OCI-LY7 (cell line): ENCODE data around the gene RNF111. TPM values are rescaled to one million over a fixed set of nuclear protein-coding genes. Genes with fewer than 3 reads are reported as not detected.

Experiments used
- BruUV-seq: library from RNA; stranded (reverse); fragments of 400-500 nt; replicated peaks from 2 replicates; lab custom pipeline; 2021; lab: Mats Ljungman, UMichigan
- CTCF ChIA-PET: fragments of 300-600 bp; sonication (Branson Sonifier 250); formaldehyde crosslinking; loops from one replicate; lab custom pipeline; 2022; ENCODE audit warnings: antibody characterized with exemption; ENCODE audit not compliant: unreplicated experiment; lab: Charles Lee
- POLR2A ChIA-PET: fragments of 300-600 bp; sonication (Branson Sonifier 250); formaldehyde crosslinking; loops from one replicate; lab custom pipeline; 2022; ENCODE audit warnings: antibody characterized with exemption; lab: Charles Lee
- DNase-seq: peaks from one replicate; pipeline ENCODE4 v3.0.0-alpha.2; 2015; ENCODE audit warnings: low spot score
- H2AFZ ChIP-seq: fragments of 200-600 bp; sonication (generic), shearing (Covaris generic); 2 replicates; pipeline ENCODE4 v1.6.1; 2014; ENCODE audit warnings: mild to moderate bottlenecking, antibody characterized with exemption, low read length, moderate library complexity
- H3K27ac ChIP-seq: fragments of 200-600 bp; sonication (generic); 2 replicates; pipeline ENCODE4 v1.5.1; 2014; ENCODE audit warnings: mixed run types, low read depth, mild to moderate bottlenecking, moderate library complexity, low read length, inconsistent platforms; ENCODE audit not compliant: poor library complexity, severe bottlenecking
- H3K36me3 ChIP-seq: fragments of 200-600 bp; sonication (generic); 2 replicates; pipeline ENCODE4 v1.6.1; 2014; ENCODE audit warnings: mild to moderate bottlenecking, antibody characterized with exemption, low read length, moderate library complexity, mixed read lengths; ENCODE audit not compliant: insufficient read depth
- H3K4me1 ChIP-seq: fragments of 200-600 bp; sonication (generic); 2 replicates; pipeline ENCODE4 v1.5.1; 2014; ENCODE audit warnings: mild to moderate bottlenecking, low read length; ENCODE audit not compliant: insufficient read depth, poor library complexity, severe bottlenecking
- H3K4me2 ChIP-seq: fragments of 200-600 bp; sonication (generic); 2 replicates; pipeline ENCODE4 v1.6.1; 2014; ENCODE audit warnings: mild to moderate bottlenecking, low read length
- H3K4me3 ChIP-seq: fragments of 200-600 bp; sonication (generic); 2 replicates; pipeline ENCODE4 v1.5.1; 2014; ENCODE audit warnings: mild to moderate bottlenecking, low read depth, low read length; ENCODE audit not compliant: poor library complexity, severe bottlenecking
- H3K79me2 ChIP-seq: fragments of 200-600 bp; sonication (generic); 2 replicates; pipeline ENCODE4 v1.6.1; 2016; ENCODE audit warnings: low read depth, mild to moderate bottlenecking, low read length, moderate library complexity, mixed read lengths; ENCODE audit not compliant: insufficient read depth
- H3K9me2 ChIP-seq: fragments of 200-600 bp; sonication (generic); 2 replicates; pipeline ENCODE4 v1.6.1; 2016; ENCODE audit warnings: mild to moderate bottlenecking, low read length, mixed read lengths; ENCODE audit not compliant: insufficient read depth
- H3K9me3 ChIP-seq: fragments of 200-600 bp; sonication (generic); 2 replicates; pipeline ENCODE4 v1.6.1; 2014; ENCODE audit warnings: mild to moderate bottlenecking, mixed run types, low read length, mixed read lengths
- H4K20me1 ChIP-seq: fragments of 200-600 bp; sonication (generic); 2 replicates; pipeline ENCODE4 v1.6.1; 2014; ENCODE audit warnings: mild to moderate bottlenecking, antibody characterized with exemption, low read length, moderate library complexity, mixed read lengths; ENCODE audit not compliant: insufficient read depth
- EZH2phosphoT487 ChIP-seq: fragments of 200-600 bp; sonication (generic); IDR thresholded peaks from 2 replicates; pipeline ENCODE4 v1.6.1; 2018; ENCODE audit warnings: low read depth, borderline replicate concordance, mild to moderate bottlenecking, mixed run types, antibody characterized with exemption, low read length, moderate library complexity, mixed read lengths
- intact Hi-C: fragments of 100-400 bp; cut with micrococcal nuclease; formaldehyde crosslinking; loops from one replicate; pipeline ENCODE4 v1.10.0; 2022; ENCODE audit not compliant: unreplicated experiment
- total RNA-seq, 2 experiments: library from RNA; depleted of rRNA in 1 of 2; stranded (reverse); fragments of >200 nt in 1 of 2; shearing (Covaris generic) in 1 of 2; gene quantifications; 2 replicates each; pipeline ENCODE4 v1.2.3, GENCODE V29; 2014 to 2022
- TF ChIP-seq, protein P1 (sequence below): fragments of 200-600 bp; sonication (generic); conservative IDR thresholded peaks from 2 replicates; pipeline ENCODE4 v1.5.1; 2014; ENCODE audit warnings: mild to moderate bottlenecking, antibody characterized with exemption, low read length, moderate library complexity, mixed read lengths

The RNF111 gene
- total RNA-seq, 2 experiments from 2014 or later, result 19.2 to 42.7 TPM

DNA sequence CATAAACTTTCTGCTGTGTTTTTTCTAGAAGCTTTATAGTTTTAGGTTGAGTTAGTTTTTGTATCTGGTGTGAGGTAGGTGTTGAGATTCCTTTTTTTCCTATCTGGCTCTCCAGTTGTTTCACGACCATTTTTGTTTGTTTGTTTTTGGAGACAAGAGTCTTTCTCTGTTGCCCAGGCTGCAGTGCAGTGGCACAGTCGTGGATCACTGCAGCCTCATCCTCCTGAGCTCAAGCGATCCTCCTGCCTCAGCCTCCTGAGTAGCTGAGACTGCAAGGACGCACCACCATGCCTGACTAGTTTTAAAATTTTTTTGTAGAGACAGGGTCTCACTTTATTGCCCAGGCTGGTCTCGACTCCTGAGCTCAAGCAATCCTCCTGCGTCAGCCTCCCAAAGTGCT lies 20.6 kb downstream of the RNF111 start:
- no TSS peak for BruUV-seq
- CTCF ChIA-PET, result no interaction called here
- POLR2A ChIA-PET, result no interaction called here
- Histone ChIP-seq H4K20me1 (no peaks in the 10 kb centered on the region), H3K4me1 (peaks cover under 1% of the 10 kb centered on the region), H3K9me3 (no peaks in the 10 kb centered on the region), H3K4me2 (no peak overlapping the region), H3K36me3 (peaks cover 71% of the 10 kb centered on the region), H3K9me2 (no peaks in the 10 kb centered on the region), H2AFZ (no peak overlapping the region), H3K4me3 (no peak overlapping the region), H3K27ac (no peak overlapping the region), H3K79me2 (peaks cover 95% of the 10 kb centered on the region)
- TF ChIP-seq, protein P1, sequence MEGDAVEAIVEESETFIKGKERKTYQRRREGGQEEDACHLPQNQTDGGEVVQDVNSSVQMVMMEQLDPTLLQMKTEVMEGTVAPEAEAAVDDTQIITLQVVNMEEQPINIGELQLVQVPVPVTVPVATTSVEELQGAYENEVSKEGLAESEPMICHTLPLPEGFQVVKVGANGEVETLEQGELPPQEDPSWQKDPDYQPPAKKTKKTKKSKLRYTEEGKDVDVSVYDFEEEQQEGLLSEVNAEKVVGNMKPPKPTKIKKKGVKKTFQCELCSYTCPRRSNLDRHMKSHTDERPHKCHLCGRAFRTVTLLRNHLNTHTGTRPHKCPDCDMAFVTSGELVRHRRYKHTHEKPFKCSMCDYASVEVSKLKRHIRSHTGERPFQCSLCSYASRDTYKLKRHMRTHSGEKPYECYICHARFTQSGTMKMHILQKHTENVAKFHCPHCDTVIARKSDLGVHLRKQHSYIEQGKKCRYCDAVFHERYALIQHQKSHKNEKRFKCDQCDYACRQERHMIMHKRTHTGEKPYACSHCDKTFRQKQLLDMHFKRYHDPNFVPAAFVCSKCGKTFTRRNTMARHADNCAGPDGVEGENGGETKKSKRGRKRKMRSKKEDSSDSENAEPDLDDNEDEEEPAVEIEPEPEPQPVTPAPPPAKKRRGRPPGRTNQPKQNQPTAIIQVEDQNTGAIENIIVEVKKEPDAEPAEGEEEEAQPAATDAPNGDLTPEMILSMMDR, result no peak
- no peak for DNase-seq
- intact Hi-C loops, result no loop called here

DNA sequence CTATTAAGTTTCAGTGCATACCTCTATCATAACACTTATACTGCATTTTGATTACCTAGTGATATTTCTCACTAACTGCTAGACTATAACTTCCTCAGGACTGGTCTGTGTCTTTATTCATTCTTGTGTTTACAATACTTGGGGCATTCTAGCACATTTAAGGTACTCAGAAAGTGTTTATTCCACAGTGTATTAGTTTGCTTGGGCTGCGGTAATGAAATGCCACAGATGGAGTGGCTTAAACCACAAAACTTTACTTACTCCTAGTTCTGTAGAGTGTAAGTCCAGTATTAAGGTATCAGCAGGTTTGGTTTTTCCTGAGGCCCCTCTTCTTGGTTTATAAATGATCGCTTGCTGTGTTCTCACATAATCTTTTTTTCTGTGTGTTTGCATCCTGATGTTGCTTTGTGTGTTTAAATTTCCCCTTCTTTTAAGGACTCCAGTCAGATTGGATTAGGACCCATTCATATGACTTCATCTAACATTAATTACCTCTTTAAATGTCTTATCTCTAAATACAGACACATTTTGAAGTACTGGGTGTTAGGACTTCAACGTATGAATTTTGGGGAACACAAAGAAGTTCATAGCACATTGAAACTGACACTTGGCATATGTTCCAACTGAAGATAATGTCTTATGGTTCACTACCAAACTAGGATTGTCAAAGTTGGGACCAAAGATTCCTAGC lies 23.9 kb downstream of the RNF111 start:
- BruUV-seq, result no TSS peak
- Histone ChIP-seq H3K4me3 (no peak overlapping the region), H3K4me1 (no peaks in the 10 kb centered on the region), H3K79me2 (peaks cover 81% of the 10 kb centered on the region), H3K36me3 (peaks cover 50% of the 10 kb centered on the region), H2AFZ (no peak overlapping the region), H3K9me2 (no peaks in the 10 kb centered on the region), H3K9me3 (no peaks in the 10 kb centered on the region), H3K4me2 (no peak overlapping the region), H3K27ac (no peak overlapping the region), H4K20me1 (peaks cover 3% of the 10 kb centered on the region; the same call in 1 of the 2 replicates)
- POLR2A ChIA-PET, result interaction anchor here (0.6 to 0.7 kb wide), 2 partner anchors 40 to 140 kb away, joined by 4 to 7 read pairs; no protein-coding TSS in a partner anchor
- CTCF ChIA-PET, result no interaction called here
- TF ChIP-seq, protein P1, result no peak
- no peak for TF ChIP-seq EZH2phosphoT487
- DNase-seq, result no peak
- intact Hi-C loops, result no loop called here

DNA sequence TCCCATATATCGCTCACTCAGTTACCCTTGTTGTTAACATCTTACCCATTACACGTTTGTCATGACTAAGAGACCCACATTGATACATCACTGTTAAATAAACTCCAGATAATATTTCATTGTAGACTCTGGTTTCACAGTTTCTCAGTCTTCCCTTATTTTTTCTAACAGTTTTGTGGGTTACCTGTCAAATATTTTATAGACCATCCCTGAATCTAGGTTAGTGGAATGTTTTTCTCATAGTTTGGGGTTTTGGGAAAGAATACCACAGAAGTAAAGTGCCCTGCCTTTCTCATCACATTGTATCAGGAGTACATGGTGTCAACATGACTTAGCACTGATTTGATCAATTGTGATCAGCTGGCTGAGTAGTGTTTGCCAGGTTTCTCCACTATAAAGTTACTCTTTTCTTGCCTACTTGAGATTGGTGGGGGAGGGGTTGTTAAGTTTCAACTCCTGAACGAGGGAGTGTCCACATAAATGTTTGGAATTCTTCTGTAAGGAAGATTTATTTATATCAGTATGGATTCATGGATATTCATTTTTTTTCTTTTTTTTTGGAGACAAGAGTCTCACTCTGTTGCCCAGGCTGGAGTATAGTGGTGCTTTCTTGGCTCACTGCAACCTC lies 25.9 kb downstream of the RNF111 start:
- Histone ChIP-seq H3K27ac (no peak overlapping the region), H3K9me2 (no peaks in the 10 kb centered on the region), H3K79me2 (peaks cover 74% of the 10 kb centered on the region), H4K20me1 (peaks cover 3% of the 10 kb centered on the region; the same call in 1 of the 2 replicates), H3K9me3 (no peaks in the 10 kb centered on the region), H3K36me3 (peaks cover 36% of the 10 kb centered on the region), H3K4me2 (no peak overlapping the region), H3K4me1 (no peaks in the 10 kb centered on the region), H2AFZ (no peak overlapping the region), H3K4me3 (no peak overlapping the region)
- TF ChIP-seq EZH2phosphoT487, result no peak
- TF ChIP-seq, protein P1, result no peak
- DNase-seq, result no peak
- no TSS peak for BruUV-seq
- CTCF ChIA-PET, result no interaction called here
- POLR2A ChIA-PET, result interaction anchor here (1.0 kb wide), 1 partner anchor 33 kb away, joined by 4 read pairs; no protein-coding TSS in a partner anchor
- intact Hi-C loops, result no loop called here
